HEK293 (cell line): Measurements from ENCODE around the gene MAP1B.

ENCODE experiments used
- CTCF ChIA-PET: fragments of 350-600 bp; formaldehyde crosslinking; extraction: SDS; loops from one replicate; lab custom pipeline; 2021; ENCODE audit warnings: antibody characterized with exemption; lab: Yijun Ruan, JAX
- POLR2A ChIA-PET: fragments of 300-600 bp; formaldehyde crosslinking; extraction: SDS; loops from one replicate; lab custom pipeline; 2020; ENCODE audit warnings: antibody characterized with exemption, inconsistent platforms; lab: Yijun Ruan, JAX
- H3K27ac ChIP-seq: fragments of 200-500 bp; sonication (Bioruptor generic); 2 replicates; pipeline ENCODE4 v1.5.1; 2014; ENCODE audit warnings: low read depth, low read length, control low read depth, inconsistent platforms; ENCODE audit errors: extremely low read depth
- H3K36me3 ChIP-seq, 2 experiments: fragments of 200-500 bp in 1 of 2; sonication (Bioruptor generic) in 1 of 2; 1 replicate in 1 of 2; 2 replicates in 1 of 2; pipeline ENCODE4 v1.5.1; 2014 to 2017; ENCODE audit warnings: inconsistent platforms in 2 of 2, low read length in 2 of 2; ENCODE audit not compliant: control insufficient read depth in 2 of 2, insufficient read depth in 1 of 2
- H3K4me1 ChIP-seq: fragments of 200-500 bp; sonication (Bioruptor generic); 2 replicates; pipeline ENCODE4 v1.5.1; 2014; ENCODE audit warnings: mild to moderate bottlenecking, low read length, inconsistent platforms; ENCODE audit not compliant: control insufficient read depth, insufficient read depth
- H3K4me3 ChIP-seq: 2 replicates; pipeline ENCODE4 v1.5.1; 2011; ENCODE audit warnings: low read depth, mild to moderate bottlenecking, control low read depth, low read length, moderate library complexity
- H3K9me3 ChIP-seq: fragments of 200-500 bp; sonication (Bioruptor generic); 2 replicates; pipeline ENCODE4 v1.5.1; 2014; ENCODE audit warnings: low read depth, low read length, inconsistent platforms; ENCODE audit not compliant: control insufficient read depth, insufficient read depth
- BCL11A ChIP-seq: fragments of 450-650 bp; formaldehyde crosslinking; IDR thresholded peaks from 2 replicates; pipeline ENCODE4 v1.5.1; 2016; ENCODE audit warnings: low read depth, missing biosample characterization, missing genetic modification characterization
- GLI4 ChIP-seq: fragments of 450-650 bp; formaldehyde crosslinking; IDR thresholded peaks from 2 replicates; pipeline ENCODE4 v1.5.1; 2016; ENCODE audit warnings: missing biosample characterization, missing genetic modification characterization
- GLIS1 ChIP-seq: fragments of 450-650 bp; formaldehyde crosslinking; IDR thresholded peaks from 2 replicates; pipeline ENCODE4 v1.5.1; 2016; ENCODE audit warnings: missing biosample characterization, missing genetic modification characterization
- HOXC10 ChIP-seq: sonication (generic); formaldehyde crosslinking; IDR thresholded peaks from 2 replicates; pipeline ENCODE4 v1.8.1; 2023; ENCODE audit warnings: mild to moderate bottlenecking, missing genetic modification reagents
- MYNN ChIP-seq: fragments of 450-650 bp; formaldehyde crosslinking; IDR thresholded peaks from 2 replicates; pipeline ENCODE4 v1.5.1; 2016; ENCODE audit warnings: missing biosample characterization, missing genetic modification characterization, borderline replicate concordance
- SCRT2 ChIP-seq: fragments of 450-650 bp; formaldehyde crosslinking; IDR thresholded peaks from 2 replicates; pipeline ENCODE4 v1.5.1; 2016; ENCODE audit warnings: missing biosample characterization, missing genetic modification characterization
- ZBTB7A ChIP-seq: fragments of 450-650 bp; formaldehyde crosslinking; IDR thresholded peaks from 2 replicates; pipeline ENCODE4 v1.5.1; 2016; ENCODE audit warnings: low read depth, missing biosample characterization, missing genetic modification characterization
- ZNF121 ChIP-seq: fragments of 450-650 bp; formaldehyde crosslinking; IDR thresholded peaks from 2 replicates; pipeline ENCODE4 v1.5.1; 2016; ENCODE audit warnings: missing biosample characterization, missing genetic modification characterization
- ZNF2 ChIP-seq: fragments of 450-650 bp; formaldehyde crosslinking; IDR thresholded peaks from 2 replicates; pipeline ENCODE4 v1.5.1; 2016; ENCODE audit warnings: missing biosample characterization, missing genetic modification characterization
- ZNF423 ChIP-seq: fragments of 450-650 bp; formaldehyde crosslinking; IDR thresholded peaks from 2 replicates; pipeline ENCODE4 v1.5.1; 2016; ENCODE audit warnings: missing biosample characterization, missing genetic modification characterization
- ZNF488 ChIP-seq: fragments of 450-650 bp; formaldehyde crosslinking; IDR thresholded peaks from 2 replicates; pipeline ENCODE4 v1.5.1; 2016; ENCODE audit warnings: missing biosample characterization, missing genetic modification characterization
- ZNF549 ChIP-seq: fragments of 450-650 bp; IDR thresholded peaks from 2 replicates; pipeline ENCODE4 v1.5.1; 2018; ENCODE audit warnings: missing biosample characterization, missing genetic modification characterization, mild to moderate bottlenecking, inconsistent platforms, moderate library complexity
- ZNF624 ChIP-seq: fragments of 450-650 bp; formaldehyde crosslinking; IDR thresholded peaks from 2 replicates; pipeline ENCODE4 v1.5.1; 2017; ENCODE audit warnings: missing biosample characterization, missing genetic modification characterization
- ZNF660 ChIP-seq: fragments of 450-650 bp; IDR thresholded peaks from 2 replicates; pipeline ENCODE4 v1.5.1; 2018; ENCODE audit warnings: missing biosample characterization, mild to moderate bottlenecking, missing genetic modification characterization
- ZNF777 ChIP-seq: fragments of 450-650 bp; formaldehyde crosslinking; IDR thresholded peaks from 2 replicates; pipeline ENCODE4 v1.5.1; 2017; ENCODE audit warnings: missing biosample characterization, missing genetic modification characterization, borderline replicate concordance
- ZNF792 ChIP-seq: fragments of 450-650 bp; formaldehyde crosslinking; IDR thresholded peaks from 2 replicates; pipeline ENCODE4 v1.5.1; 2016; ENCODE audit warnings: missing biosample characterization, missing genetic modification characterization
- ZNF830 ChIP-seq: fragments of 450-650 bp; IDR thresholded peaks from 2 replicates; pipeline ENCODE4 v1.5.0; 2018; ENCODE audit warnings: missing biosample characterization, missing genetic modification characterization, low read depth, mild to moderate bottlenecking, moderate library complexity
- ZNF837 ChIP-seq: fragments of 450-650 bp; formaldehyde crosslinking; IDR thresholded peaks from 2 replicates; pipeline ENCODE4 v1.5.1; 2016; ENCODE audit warnings: missing biosample characterization, missing genetic modification characterization
- ZNF843 ChIP-seq: fragments of 450-650 bp; formaldehyde crosslinking; IDR thresholded peaks from 2 replicates; pipeline ENCODE4 v1.5.1; 2016; ENCODE audit warnings: missing biosample characterization, missing genetic modification characterization
- ZSCAN23 ChIP-seq: fragments of 450-650 bp; formaldehyde crosslinking; IDR thresholded peaks from 2 replicates; pipeline ENCODE4 v1.5.1; 2016; ENCODE audit warnings: missing biosample characterization, missing genetic modification characterization
- TF ChIP-seq, protein P1 (sequence below): fragments of 450-650 bp; formaldehyde crosslinking; IDR thresholded peaks from 2 replicates; pipeline ENCODE4 v1.5.1; 2017; ENCODE audit warnings: missing biosample characterization, missing genetic modification characterization
- TF ChIP-seq, protein P2 (sequence below): fragments of 450-650 bp; formaldehyde crosslinking; IDR thresholded peaks from 2 replicates; pipeline ENCODE4 v1.5.1; 2017; ENCODE audit warnings: missing biosample characterization, mild to moderate bottlenecking, missing genetic modification characterization, moderate library complexity
- TF ChIP-seq, protein P3 (sequence below): fragments of 450-650 bp; formaldehyde crosslinking; IDR thresholded peaks from 2 replicates; pipeline ENCODE4 v1.5.1; 2017; ENCODE audit warnings: missing biosample characterization, missing genetic modification characterization

MAP1B gene

GRCh38 chr5:72066705-72067107 lies 40.6 kb upstream of the MAP1B start:
- no peaks in the 10 kb centered on the region for H3K9me3 ChIP-seq
- no peak overlapping the region for H3K4me3 ChIP-seq
- POLR2A ChIA-PET: interaction anchor here (0.6 to 1.6 kb wide), 3 partner anchors 10 to 253 kb away, joined by 3 to 9 read pairs (median 3); partner anchors contain the start of genes MRPS27 and PTCD2
- H3K4me1 ChIP-seq: no peaks in the 10 kb centered on the region
- no peaks in the 10 kb centered on the region for H3K36me3 ChIP-seq
- H3K27ac ChIP-seq: no peak overlapping the region
- CTCF ChIA-PET: no interaction called here
- no peak for TF ChIP-seq ZNF777 (tag by site-specific recombination)
- no peak for TF ChIP-seq ZNF2 (tag by site-specific recombination)
- no peak for TF ChIP-seq BCL11A (tag by site-specific recombination)
- no peak for TF ChIP-seq ZNF423 (tag by site-specific recombination)
- TF ChIP-seq SCRT2 (tag by site-specific recombination): peak; percentile 75
- no peak for TF ChIP-seq HOXC10 (CRISPR knock-in tag)
- TF ChIP-seq ZNF660 (tag by site-specific recombination): 0 out of 2 replicates have a peak, but pooled peaks have one; percentile 13

DNA sequence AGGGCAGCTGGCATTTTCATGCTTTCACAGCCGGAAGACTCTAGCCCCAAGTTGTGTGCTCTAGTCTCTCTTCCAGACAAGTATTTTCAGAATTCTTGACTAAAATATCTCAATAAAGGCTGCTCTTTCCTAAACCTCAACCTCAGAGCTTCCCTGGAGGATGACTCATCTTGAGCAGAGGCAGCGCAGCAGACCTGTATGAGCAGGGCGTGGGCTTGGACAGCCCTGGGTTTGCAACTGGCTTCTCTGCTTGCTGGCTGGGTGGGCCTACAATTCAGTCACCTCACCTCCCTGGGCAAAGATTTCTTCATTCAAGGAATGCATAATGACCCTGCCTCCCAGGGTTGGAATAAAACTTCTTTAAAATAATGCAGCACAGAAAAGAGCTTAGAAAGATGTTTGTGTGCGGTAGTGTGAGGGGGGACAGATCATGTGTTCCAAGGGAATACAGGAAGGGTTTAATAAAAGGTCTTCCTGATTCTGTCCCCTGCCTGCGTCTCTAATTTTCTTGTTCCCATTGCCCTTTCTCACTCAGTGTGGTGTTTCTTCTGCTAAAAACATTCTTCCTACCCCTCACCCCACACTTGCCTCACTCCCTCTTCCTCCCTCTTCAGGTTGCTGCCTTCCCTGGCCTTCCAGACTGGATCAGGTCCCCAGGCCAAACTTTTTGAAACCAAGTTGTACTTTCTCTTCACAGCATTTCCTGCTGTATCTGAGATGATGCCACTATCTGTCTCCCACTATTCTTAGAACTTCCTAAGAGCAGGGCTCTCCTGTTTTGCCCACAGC lies 39.4 kb upstream of the MAP1B start:
- no peaks in the 10 kb centered on the region for H3K9me3 ChIP-seq
- POLR2A ChIA-PET: interaction anchor here (0.9 to 1.6 kb wide), 2 partner anchors 11 to 252 kb away, joined by 3 read pairs; partner anchors contain the start of genes MRPS27 and PTCD2
- no peak overlapping the region for H3K4me3 ChIP-seq
- no peaks in the 10 kb centered on the region for H3K36me3 ChIP-seq
- no peak overlapping the region for H3K27ac ChIP-seq
- TF ChIP-seq ZNF549 (tag by site-specific recombination) (no peak), ZBTB7A (no peak), GLIS1 (tag by site-specific recombination) (no peak)
- TF ChIP-seq, protein P1, sequence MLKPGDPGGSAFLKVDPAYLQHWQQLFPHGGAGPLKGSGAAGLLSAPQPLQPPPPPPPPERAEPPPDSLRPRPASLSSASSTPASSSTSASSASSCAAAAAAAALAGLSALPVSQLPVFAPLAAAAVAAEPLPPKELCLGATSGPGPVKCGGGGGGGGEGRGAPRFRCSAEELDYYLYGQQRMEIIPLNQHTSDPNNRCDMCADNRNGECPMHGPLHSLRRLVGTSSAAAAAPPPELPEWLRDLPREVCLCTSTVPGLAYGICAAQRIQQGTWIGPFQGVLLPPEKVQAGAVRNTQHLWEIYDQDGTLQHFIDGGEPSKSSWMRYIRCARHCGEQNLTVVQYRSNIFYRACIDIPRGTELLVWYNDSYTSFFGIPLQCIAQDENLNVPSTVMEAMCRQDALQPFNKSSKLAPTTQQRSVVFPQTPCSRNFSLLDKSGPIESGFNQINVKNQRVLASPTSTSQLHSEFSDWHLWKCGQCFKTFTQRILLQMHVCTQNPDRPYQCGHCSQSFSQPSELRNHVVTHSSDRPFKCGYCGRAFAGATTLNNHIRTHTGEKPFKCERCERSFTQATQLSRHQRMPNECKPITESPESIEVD: no peak
- TF ChIP-seq, protein P2, sequence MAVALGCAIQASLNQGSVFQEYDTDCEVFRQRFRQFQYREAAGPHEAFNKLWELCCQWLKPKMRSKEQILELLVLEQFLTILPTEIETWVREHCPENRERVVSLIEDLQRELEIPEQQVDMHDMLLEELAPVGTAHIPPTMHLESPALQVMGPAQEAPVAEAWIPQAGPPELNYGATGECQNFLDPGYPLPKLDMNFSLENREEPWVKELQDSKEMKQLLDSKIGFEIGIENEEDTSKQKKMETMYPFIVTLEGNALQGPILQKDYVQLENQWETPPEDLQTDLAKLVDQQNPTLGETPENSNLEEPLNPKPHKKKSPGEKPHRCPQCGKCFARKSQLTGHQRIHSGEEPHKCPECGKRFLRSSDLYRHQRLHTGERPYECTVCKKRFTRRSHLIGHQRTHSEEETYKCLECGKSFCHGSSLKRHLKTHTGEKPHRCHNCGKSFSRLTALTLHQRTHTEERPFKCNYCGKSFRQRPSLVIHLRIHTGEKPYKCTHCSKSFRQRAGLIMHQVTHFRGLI (tag by site-specific recombination): peak; percentile 64
- H3K4me1 ChIP-seq: no peaks in the 10 kb centered on the region
- CTCF ChIA-PET: interaction anchor here (0.5 kb wide), 1 partner anchor 27 kb away, joined by 4 read pairs; no protein-coding TSS in a partner anchor

GRCh38 chr5:72070529-72070928 lies 36.7 kb upstream of the MAP1B start:
- H3K4me1 ChIP-seq: no peaks in the 10 kb centered on the region
- no peak overlapping the region for H3K4me3 ChIP-seq
- CTCF ChIA-PET: no interaction called here
- H3K27ac ChIP-seq: no peak overlapping the region
- no peak for TF ChIP-seq ZNF488 (tag by site-specific recombination)
- TF ChIP-seq ZNF837 (tag by site-specific recombination): no peak
- TF ChIP-seq, protein P3, sequence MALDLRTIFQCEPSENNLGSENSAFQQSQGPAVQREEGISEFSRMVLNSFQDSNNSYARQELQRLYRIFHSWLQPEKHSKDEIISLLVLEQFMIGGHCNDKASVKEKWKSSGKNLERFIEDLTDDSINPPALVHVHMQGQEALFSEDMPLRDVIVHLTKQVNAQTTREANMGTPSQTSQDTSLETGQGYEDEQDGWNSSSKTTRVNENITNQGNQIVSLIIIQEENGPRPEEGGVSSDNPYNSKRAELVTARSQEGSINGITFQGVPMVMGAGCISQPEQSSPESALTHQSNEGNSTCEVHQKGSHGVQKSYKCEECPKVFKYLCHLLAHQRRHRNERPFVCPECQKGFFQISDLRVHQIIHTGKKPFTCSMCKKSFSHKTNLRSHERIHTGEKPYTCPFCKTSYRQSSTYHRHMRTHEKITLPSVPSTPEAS (tag by site-specific recombination): no peak
- TF ChIP-seq ZSCAN23 (tag by site-specific recombination): no peak
- TF ChIP-seq MYNN (tag by site-specific recombination): no peak
- TF ChIP-seq ZNF843 (tag by site-specific recombination): no peak
- TF ChIP-seq ZNF830 (tag by site-specific recombination): no peak
- no peak for TF ChIP-seq GLI4
- no peak for TF ChIP-seq ZNF121 (tag by site-specific recombination)
- TF ChIP-seq ZNF792 (tag by site-specific recombination): no peak
- no peak for TF ChIP-seq ZNF624 (tag by site-specific recombination)
- POLR2A ChIA-PET: no interaction called here
- H3K9me3 ChIP-seq: no peaks in the 10 kb centered on the region
- H3K36me3 ChIP-seq: no peaks in the 10 kb centered on the region
